ENCODE results near the gene IQCK. TPM values are rescaled to one million over a fixed set of nuclear protein-coding genes. Genes with fewer than 3 reads are reported as not detected.

Gene IQCK
- polyA plus RNA-seq, 2 of the 4 experiments (the other 2 are of a cell fraction), result 10.3 to 15.6 TPM

GRCh38 chr16:19701091-19701490 lies 17.0 kb upstream of the IQCK start:
- no peak for DNase-seq (ENCODE audit: low read depth in 1 of 2, low spot score in 1 of 2)
- peak overlapping the region; percentile 65 to 71 for H3K27ac ChIP-seq
- H3K4me3 ChIP-seq, result 0 out of 3 replicates have a peak overlapping the region, but pooled peaks have one; percentile 1
- POLR2A ChIA-PET, result interaction anchor here (1.7 kb wide), 1 partner anchor 17 kb away, joined by 5 read pairs; the partner anchor contains the start of genes IQCK and KNOP1
- CTCF ChIA-PET, result interaction anchor here (2.9 kb wide), 1 partner anchor 185 kb away, joined by 22 read pairs; the partner anchor contains the start of gene GPRC5B
- 62% methylated on average over 3 of the region's 3 CpGs for WGBS (ENCODE audit: missing lambda C conversion rate)
- no peak for TF ChIP-seq BHLHE40 (IDR thresholded peaks at IDR 0.05; ENCODE audit: low read depth, low read length)
- no peak for TF ChIP-seq KDM1A (IDR thresholded peaks at IDR 0.05; ENCODE audit: low read depth)
- TF ChIP-seq, protein P1, sequence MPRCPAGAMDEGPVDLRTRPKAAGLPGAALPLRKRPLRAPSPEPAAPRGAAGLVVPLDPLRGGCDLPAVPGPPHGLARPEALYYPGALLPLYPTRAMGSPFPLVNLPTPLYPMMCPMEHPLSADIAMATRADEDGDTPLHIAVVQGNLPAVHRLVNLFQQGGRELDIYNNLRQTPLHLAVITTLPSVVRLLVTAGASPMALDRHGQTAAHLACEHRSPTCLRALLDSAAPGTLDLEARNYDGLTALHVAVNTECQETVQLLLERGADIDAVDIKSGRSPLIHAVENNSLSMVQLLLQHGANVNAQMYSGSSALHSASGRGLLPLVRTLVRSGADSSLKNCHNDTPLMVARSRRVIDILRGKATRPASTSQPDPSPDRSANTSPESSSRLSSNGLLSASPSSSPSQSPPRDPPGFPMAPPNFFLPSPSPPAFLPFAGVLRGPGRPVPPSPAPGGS (IDR thresholded peaks at IDR 0.05), result no peak
- no peak for TF ChIP-seq MAZ (IDR thresholded peaks at IDR 0.05; ENCODE audit: borderline replicate concordance, low read depth, low read length)
- TF ChIP-seq MAFK (IDR thresholded peaks at IDR 0.05; ENCODE audit: partially characterized antibody), result no peak
- no peak for TF ChIP-seq MYC (IDR thresholded peaks at IDR 0.05; ENCODE audit: borderline replicate concordance, low read length)
- no peak for TF ChIP-seq SMC3 (IDR thresholded peaks at IDR 0.05)
- TF ChIP-seq EP300 (IDR thresholded peaks at IDR 0.05), result no peak
- H3K4me2 ChIP-seq, result peak overlapping the region; percentile 78
- FAIRE-seq, result no peak
- no peaks in the 10 kb centered on the region for H3K9me3 ChIP-seq
- H3K4me1 ChIP-seq, result peaks cover 60% of the 10 kb centered on the region
- ATAC-seq, result no peak

DNA sequence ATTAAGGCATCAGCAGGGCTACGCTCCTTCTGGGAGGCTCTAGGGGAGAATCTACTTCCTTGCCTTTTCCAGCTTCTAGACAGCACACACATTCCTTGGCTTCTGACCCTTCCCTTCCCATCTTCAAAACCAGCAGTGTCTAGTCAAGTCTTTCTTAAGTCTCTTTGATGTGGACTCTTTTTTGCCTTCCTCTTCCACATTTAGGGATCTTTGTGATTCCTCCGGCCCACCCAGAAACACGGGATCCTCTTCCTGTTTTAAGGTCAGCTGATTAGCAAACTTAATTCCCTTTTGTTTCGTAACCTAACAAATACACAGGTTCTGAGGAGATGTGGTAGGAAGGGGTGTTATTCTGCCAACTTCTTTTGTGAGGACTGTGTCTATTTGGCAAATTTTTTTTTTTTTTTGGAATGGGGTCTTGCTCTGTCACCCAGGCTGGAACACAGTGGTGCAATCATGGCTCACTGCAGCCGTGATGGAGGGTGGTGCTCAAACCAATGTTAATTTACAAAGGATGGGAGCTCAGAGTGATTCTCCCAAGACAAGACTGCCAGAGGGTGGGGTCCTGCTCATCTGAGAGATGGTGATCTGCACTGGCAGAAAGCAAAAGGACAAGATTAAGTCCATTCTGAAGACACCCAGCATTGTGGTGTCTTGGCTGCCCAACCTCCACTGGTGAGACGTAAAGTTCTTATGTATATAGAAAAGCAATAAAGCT lies 14.7 kb upstream of the IQCK start:
- H3K9me3 ChIP-seq, result no peaks in the 10 kb centered on the region
- H3K4me3 ChIP-seq, result no peak overlapping the region
- ATAC-seq (no peak), FAIRE-seq (no peak), DNase-seq (ENCODE audit: low read depth in 1 of 2, low spot score in 1 of 2) (no peak)
- H3K27ac ChIP-seq, result no peak overlapping the region
- TF ChIP-seq, protein P2, sequence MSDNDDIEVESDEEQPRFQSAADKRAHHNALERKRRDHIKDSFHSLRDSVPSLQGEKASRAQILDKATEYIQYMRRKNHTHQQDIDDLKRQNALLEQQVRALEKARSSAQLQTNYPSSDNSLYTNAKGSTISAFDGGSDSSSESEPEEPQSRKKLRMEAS (IDR thresholded peaks at IDR 0.05), result no peak
- TF ChIP-seq CHD4 (IDR thresholded peaks at IDR 0.05; ENCODE audit: borderline replicate concordance) (no peak), NR3C1 (IDR thresholded peaks at IDR 0.05) (no peak), MYC (IDR thresholded peaks at IDR 0.05; ENCODE audit: borderline replicate concordance, low read length) (no peak), MAFK (IDR thresholded peaks at IDR 0.05; ENCODE audit: partially characterized antibody) (no peak), PHF8 (IDR thresholded peaks at IDR 0.05; ENCODE audit: borderline replicate concordance, low read depth) (no peak), TP53 (CRISPR knock-in tag; IDR thresholded peaks at IDR 0.05) (no peak), HES2 (IDR thresholded peaks at IDR 0.05) (no peak), RCOR1 (IDR thresholded peaks at IDR 0.05; ENCODE audit: low read depth, low read length) (no peak), CEBPB (IDR thresholded peaks at IDR 0.05) (no peak), CTCF (IDR thresholded peaks at IDR 0.05) (no peak), FOSB (CRISPR knock-in tag; IDR thresholded peaks at IDR 0.05) (no peak)
- ChIA-PET POLR2A (no interaction called here), CTCF (interaction anchor here (0.6 to 2.6 kb wide), 7 partner anchors 8 to 617 kb away, joined by 3 to 7 read pairs (median 3); partner anchors contain the start of genes IQCK and KNOP1)
- H3K4me2 ChIP-seq, result no peak overlapping the region
- WGBS (ENCODE audit: missing lambda C conversion rate), result 94% methylated on average over 6 of the region's 6 CpGs
- peaks cover 49% of the 10 kb centered on the region for H3K4me1 ChIP-seq

Data from A549 (cell line).